ENCODE data around the gene EVI5.
"Not testable (repeated sequence)": the region's sequence is repeated elsewhere in the genome, so short reads cannot be mapped to it uniquely, and the experiment has no call there.

EVI5 gene

DNA sequence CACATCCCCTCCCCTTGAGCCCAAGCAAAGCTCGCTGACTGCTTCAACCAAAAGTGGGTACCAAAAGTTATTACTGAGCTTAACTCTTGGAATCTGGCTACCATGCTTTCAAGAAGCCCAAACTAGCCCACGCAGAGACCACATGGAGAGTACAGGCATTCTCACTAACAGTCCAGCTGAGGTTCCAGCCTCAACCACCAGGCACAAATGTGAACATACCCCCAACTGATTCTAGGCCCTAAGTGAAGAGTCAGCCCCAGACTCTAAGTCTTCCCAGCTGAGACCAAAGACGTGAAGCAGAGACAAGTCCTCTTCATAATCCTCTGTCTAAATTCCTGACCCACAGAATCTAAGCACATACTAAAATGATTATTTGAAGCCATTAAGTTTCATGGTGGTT lies 36.8 kb downstream of the EVI5 start:
- TF ChIP-seq, protein P1, sequence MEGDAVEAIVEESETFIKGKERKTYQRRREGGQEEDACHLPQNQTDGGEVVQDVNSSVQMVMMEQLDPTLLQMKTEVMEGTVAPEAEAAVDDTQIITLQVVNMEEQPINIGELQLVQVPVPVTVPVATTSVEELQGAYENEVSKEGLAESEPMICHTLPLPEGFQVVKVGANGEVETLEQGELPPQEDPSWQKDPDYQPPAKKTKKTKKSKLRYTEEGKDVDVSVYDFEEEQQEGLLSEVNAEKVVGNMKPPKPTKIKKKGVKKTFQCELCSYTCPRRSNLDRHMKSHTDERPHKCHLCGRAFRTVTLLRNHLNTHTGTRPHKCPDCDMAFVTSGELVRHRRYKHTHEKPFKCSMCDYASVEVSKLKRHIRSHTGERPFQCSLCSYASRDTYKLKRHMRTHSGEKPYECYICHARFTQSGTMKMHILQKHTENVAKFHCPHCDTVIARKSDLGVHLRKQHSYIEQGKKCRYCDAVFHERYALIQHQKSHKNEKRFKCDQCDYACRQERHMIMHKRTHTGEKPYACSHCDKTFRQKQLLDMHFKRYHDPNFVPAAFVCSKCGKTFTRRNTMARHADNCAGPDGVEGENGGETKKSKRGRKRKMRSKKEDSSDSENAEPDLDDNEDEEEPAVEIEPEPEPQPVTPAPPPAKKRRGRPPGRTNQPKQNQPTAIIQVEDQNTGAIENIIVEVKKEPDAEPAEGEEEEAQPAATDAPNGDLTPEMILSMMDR (IDR thresholded peaks at IDR 0.05; ENCODE audit: low read depth, low read length): no peak
- no peak overlapping the region for H3K4me3 ChIP-seq (ENCODE audit: low read depth, low read length)

DNA sequence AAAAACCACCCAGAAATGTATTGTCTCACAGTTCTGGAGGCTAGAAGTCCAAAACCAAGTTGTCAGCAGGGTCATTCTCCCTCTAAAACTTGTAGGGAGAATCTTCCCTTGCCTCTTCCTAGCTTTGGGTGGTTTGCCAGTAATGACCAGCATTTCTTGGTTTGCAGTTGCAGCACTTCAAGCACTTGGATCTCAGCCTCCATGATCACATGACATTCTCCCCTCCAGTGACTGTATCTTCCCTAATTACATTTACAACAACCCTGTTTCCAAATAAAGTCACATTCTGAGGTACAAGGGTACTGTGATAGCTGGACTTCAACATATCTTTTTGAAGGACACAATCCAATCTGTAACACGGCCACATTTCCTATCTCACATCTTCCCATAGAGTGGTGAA lies 37.2 kb downstream of the EVI5 start:
- TF ChIP-seq, protein P1 (IDR thresholded peaks at IDR 0.05; ENCODE audit: low read depth, low read length): no peak
- H3K4me3 ChIP-seq (ENCODE audit: low read depth, low read length): no peak overlapping the region

- not testable (repeated sequence) for H3K4me3 ChIP-seq (ENCODE audit: low read depth, low read length)
Observed at GRCh38 chr1:92746255-92746654, 38.7 kb downstream of the EVI5 start.

DNA sequence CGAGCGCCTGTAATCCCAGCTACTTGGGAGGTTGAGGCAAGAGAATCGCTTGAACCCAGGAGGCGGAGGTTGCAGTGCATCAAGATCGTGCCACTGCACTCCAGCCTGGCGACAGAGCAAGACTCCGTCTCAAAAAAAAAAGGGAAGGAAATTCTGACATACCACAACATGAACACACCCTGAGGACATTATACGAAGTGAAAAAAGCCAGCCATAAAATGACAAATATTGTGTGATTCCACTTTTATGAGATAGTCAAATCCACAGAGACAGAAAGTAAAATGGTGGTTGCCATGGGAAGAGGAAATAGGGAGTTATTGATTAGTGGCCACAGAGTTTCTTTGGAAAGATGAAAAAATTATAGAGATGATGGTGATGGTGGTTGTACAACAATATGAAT lies 41.7 kb downstream of the EVI5 start:
- H3K4me3 ChIP-seq (ENCODE audit: low read depth, low read length): no peak overlapping the region
- TF ChIP-seq, protein P1 (IDR thresholded peaks at IDR 0.05; ENCODE audit: low read depth, low read length): no peak

DNA sequence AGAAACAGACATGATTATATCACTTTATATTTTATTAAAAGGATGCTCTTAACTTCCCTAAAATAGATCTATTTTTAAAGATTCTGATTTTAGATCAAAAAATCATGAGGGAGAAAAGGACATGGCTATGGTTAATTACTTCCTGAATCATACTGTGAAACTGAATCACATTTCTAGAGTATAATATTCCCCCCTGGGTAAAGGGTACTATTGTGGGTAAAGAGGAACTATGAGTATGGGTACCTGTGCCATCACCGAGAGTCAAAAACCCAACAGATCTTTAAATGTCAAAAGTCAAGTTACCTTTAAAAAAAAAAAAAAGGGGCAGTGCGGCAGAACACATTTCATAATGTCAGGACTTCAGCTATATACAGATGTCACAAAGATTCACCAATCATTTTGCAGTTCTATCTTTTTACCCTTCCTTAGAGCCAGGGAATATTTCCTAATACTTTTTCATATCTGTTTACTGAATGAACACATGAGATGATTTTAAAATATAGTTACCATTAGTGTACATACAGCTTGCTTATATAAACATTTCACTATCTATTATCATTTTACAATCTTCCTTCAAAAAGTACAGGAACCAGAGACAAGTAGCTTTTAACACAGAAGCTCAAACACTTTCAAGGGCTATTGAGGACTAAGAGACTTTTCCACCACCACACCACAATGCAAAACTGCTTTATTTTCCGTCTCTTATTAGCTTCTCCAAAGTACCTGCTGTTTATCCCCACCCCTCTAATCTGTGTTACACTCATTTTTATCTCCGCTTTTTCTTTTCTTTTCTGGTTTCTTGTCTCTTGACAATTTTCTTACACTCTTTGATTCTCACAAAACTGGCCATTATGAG lies 45.0 kb downstream of the EVI5 start:
- TF ChIP-seq, protein P1 (IDR thresholded peaks at IDR 0.05; ENCODE audit: low read depth, low read length): no peak
- no peak overlapping the region for H3K4me3 ChIP-seq (ENCODE audit: low read depth, low read length)

- TF ChIP-seq, protein P1 (IDR thresholded peaks at IDR 0.05; ENCODE audit: low read depth, low read length): no peak
- H3K4me3 ChIP-seq (ENCODE audit: low read depth, low read length): no peak overlapping the region
Observed at GRCh38 chr1:92736395-92736794, 48.5 kb downstream of the EVI5 start.

GRCh38 chr1:92730476-92730875 lies 54.4 kb downstream of the EVI5 start:
- TF ChIP-seq, protein P1 (IDR thresholded peaks at IDR 0.05; ENCODE audit: low read depth, low read length): no peak
- no peak overlapping the region for H3K4me3 ChIP-seq (ENCODE audit: low read depth, low read length)

GRCh38 chr1:92728697-92729096 lies 56.2 kb downstream of the EVI5 start:
- TF ChIP-seq, protein P1 (IDR thresholded peaks at IDR 0.05; ENCODE audit: low read depth, low read length): no peak
- H3K4me3 ChIP-seq (ENCODE audit: low read depth, low read length): no peak overlapping the region

GRCh38 chr1:92723713-92724112 lies 61.2 kb downstream of the EVI5 start:
- not testable (repeated sequence) for H3K4me3 ChIP-seq (ENCODE audit: low read depth, low read length)
